DMS153 (cell line): Measurements from ENCODE around the gene LRP10.
"Not testable (repeated sequence)": the region's sequence is repeated elsewhere in the genome, so short reads cannot be mapped to it uniquely, and the experiment has no call there.

Experiments used
- DNase-seq: peaks from one replicate; lab custom pipeline; 2025; lab: John Stamatoyannopoulos, UW

LRP10 gene

GRCh38 chr14:22887260-22887989 is 15.9 kb downstream of the LRP10 start:
- peak; percentile 97 for DNase-seq

GRCh38 chr14:22887990-22888378 is 16.4 kb downstream of the LRP10 start:
- DNase-seq: no peak

- DNase-seq: no peak
Measured at GRCh38 chr14:22888662-22889061, 17.1 kb downstream of the LRP10 start.

GRCh38 chr14:22890416-22890815 is 18.9 kb downstream of the LRP10 start:
- DNase-seq: no peak

GRCh38 chr14:22892488-22892887 is 20.9 kb downstream of the LRP10 start:
- DNase-seq: no peak

GRCh38 chr14:22893706-22894105 is 22.2 kb downstream of the LRP10 start:
- no peak for DNase-seq

GRCh38 chr14:22895402-22895801 is 23.9 kb downstream of the LRP10 start:
- no peak for DNase-seq

GRCh38 chr14:22896356-22896755 is 24.8 kb downstream of the LRP10 start:
- DNase-seq: no peak

- DNase-seq: no peak
Measured at GRCh38 chr14:22896760-22897159, 25.2 kb downstream of the LRP10 start.

GRCh38 chr14:22897357-22897756 is 25.8 kb downstream of the LRP10 start:
- no peak for DNase-seq

- DNase-seq: no peak
Measured at GRCh38 chr14:22898302-22899090, 27.0 kb downstream of the LRP10 start.

GRCh38 chr14:22900081-22900799 is 28.7 kb downstream of the LRP10 start:
- peak; percentile 44 for DNase-seq

GRCh38 chr14:22901799-22902198 is 30.3 kb downstream of the LRP10 start:
- no peak for DNase-seq

GRCh38 chr14:22903742-22904087 is 32.2 kb downstream of the LRP10 start:
- no peak for DNase-seq

- no peak for DNase-seq
Measured at GRCh38 chr14:22905627-22906026, 34.1 kb downstream of the LRP10 start.

GRCh38 chr14:22906073-22906472 is 34.5 kb downstream of the LRP10 start:
- DNase-seq: no peak

- no peak for DNase-seq
Measured at GRCh38 chr14:22907429-22907828, 35.9 kb downstream of the LRP10 start.

- DNase-seq: no peak
Measured at GRCh38 chr14:22908601-22909000, 37.1 kb downstream of the LRP10 start.

GRCh38 chr14:22910916-22911315 is 39.4 kb downstream of the LRP10 start:
- no peak for DNase-seq

- not testable (repeated sequence) for DNase-seq
Measured at GRCh38 chr14:22914836-22915235, 43.3 kb downstream of the LRP10 start.

GRCh38 chr14:22915886-22916521 is 44.5 kb downstream of the LRP10 start:
- no peak for DNase-seq

GRCh38 chr14:22918804-22919600 is 47.5 kb downstream of the LRP10 start, which contains the start of gene RBM23:
TSS of gene RBM23 (minus strand) at chr14:22919149.
- peak; percentile 100 for DNase-seq
